Esophagus muscularis mucosa (tissue), 4 donors: Measurements from ENCODE around the gene PPY. TPM values are rescaled to one million over a fixed set of nuclear protein-coding genes. Genes with fewer than 3 reads are reported as not detected.

Experiments
- DNase-seq: peaks from one replicate; pipeline ENCODE4 v3.0.0-alpha.2; 2017; ENCODE audit errors: extremely low spot score
- H3K27ac ChIP-seq, 4 donors: fragments of 200-600 bp; sonication (generic); replicated peaks in 1 of 4; 1 replicate in 3 of 4; 2 replicates in 1 of 4; pipeline ENCODE4 v1.5.1; 2016 to 2019; ENCODE audit warnings: mild to moderate bottlenecking in 1 of 4
- H3K27me3 ChIP-seq, 4 donors: fragments of 200-600 bp; sonication (generic); one replicate each; pipeline versions ENCODE4 v1.5.1 to v1.6.0; 2016 to 2019
- H3K36me3 ChIP-seq, 4 donors: fragments of 200-600 bp; sonication (generic); one replicate each; pipeline ENCODE4 v1.5.1; 2016 to 2019
- H3K4me1 ChIP-seq, 4 donors: fragments of 200-600 bp; sonication (generic); one replicate each; pipeline ENCODE4 v1.5.1; 2016 to 2019
- H3K4me3 ChIP-seq, 4 donors: fragments of 200-600 bp; sonication (generic); 1 replicate in 2 of 4; 2 replicates in 2 of 4; pipeline ENCODE4 v1.5.1; 2016 to 2019; ENCODE audit warnings: mild to moderate bottlenecking in 4 of 4, moderate library complexity in 1 of 4
- H3K9me3 ChIP-seq, 4 donors: fragments of 200-600 bp; sonication (generic); 1 replicate in 3 of 4; 2 replicates in 1 of 4; pipeline ENCODE4 v1.5.1; 2016 to 2019
- CTCF ChIP-seq, 3 experiments: fragments of 200-600 bp in 2 of 3; fragments of 450-650 bp in 1 of 3; sonication (generic) in 2 of 3; IDR thresholded peaks; one replicate each; pipeline ENCODE4 v1.5.1; 2017 to 2019; ENCODE audit warnings: antibody characterized with exemption in 3 of 3, mild to moderate bottlenecking in 2 of 3, moderate library complexity in 1 of 3
- EP300 ChIP-seq: sonication (generic); formaldehyde crosslinking; IDR thresholded peaks from one replicate; pipeline ENCODE4 v1.6.1; 2017; ENCODE audit warnings: antibody characterized with exemption
- POLR2A ChIP-seq: fragments of 450-650 bp; IDR thresholded peaks from one replicate; pipeline ENCODE4 v1.6.1; 2017; ENCODE audit warnings: antibody characterized with exemption, moderate library complexity, mild to moderate bottlenecking, low read depth
- POLR2AphosphoS5 ChIP-seq, 2 donors: sonication (generic); formaldehyde crosslinking; IDR thresholded peaks; one replicate each; pipeline ENCODE4 v1.6.1; 2017; ENCODE audit warnings: antibody characterized with exemption in 2 of 2
- WGBS: methylation state at CpG from one replicate; pipeline ENCODE4 v1.1.5; 2018; 5-methylcytosine and 5-hydroxymethylcytosine counted together
- intact Hi-C: fragments of 100-400 bp; cut with DNase I; formaldehyde crosslinking; loops from one replicate; pipeline ENCODE4 v1.15.1; 2023
- total RNA-seq, 4 donors: library from RNA; depleted of rRNA; stranded (reverse); fragments of >200 nt; gene quantifications; one replicate each; pipeline versions ENCODE4 v1.1.0 to v1.2.1, GENCODE V29; 2016

The PPY gene
- total RNA-seq, 4 donors from 2014 or later = not detected

GRCh38 chr17:43907425-43907981 lies 34.8 kb downstream of the PPY start, which contains the start of gene MPP2:
MPP2 (minus strand) TSS chr17:43907536; CDS start chr17:43904460, 3,076 bp downstream.
- Histone ChIP-seq H3K36me3 (peaks cover 0 to 12% (median 6%) of the 10 kb centered on the region in 4 donors), H3K27ac (peak within 1 kb of the TSS; percentile 95 to 97 (median 96)), H3K9me3 (no peaks in the 10 kb centered on the region), H3K27me3 (peaks cover 0 to 24% (median 0%) of the 10 kb centered on the region in 4 donors), H3K4me3 (peak within 1 kb of the TSS; percentile 77 to 86 (median 86)), H3K4me1 (peaks cover 22 to 45% (median 38%) of the 10 kb centered on the region in 4 donors)
- 1% methylated on average over 23 of the region's 36 CpGs for WGBS
- peak; percentile 94 for DNase-seq
- intact Hi-C loops = loop anchor here (10.0 kb wide), 1 partner anchor 237 kb away; the partner anchor contains the start of gene HROB
- TF ChIP-seq CTCF (IDR thresholded peaks at IDR 0.05) = peak in 2 of 3 experiments; percentile 33 to 41
- TF ChIP-seq POLR2A = no peak
- TF ChIP-seq EP300 = no peak
- TF ChIP-seq POLR2AphosphoS5 (IDR thresholded peaks at IDR 0.05) = peak; percentile 78 to 80

- intact Hi-C loops = loop anchor here (10.0 kb wide), 1 partner anchor 238 kb away; the partner anchor contains the start of gene HROB
- WGBS = under 1% methylated on average over 14 of the region's 29 CpGs
- Histone ChIP-seq H3K4me1 (peaks cover 22 to 47% (median 38%) of the 10 kb centered on the region in 4 donors), H3K4me3 (peak overlapping the region; percentile 77 to 86 (median 86)), H3K27ac (peak overlapping the region; percentile 95 to 97 (median 96)), H3K27me3 (peaks cover 0 to 24% (median 0%) of the 10 kb centered on the region in 4 donors), H3K9me3 (no peaks in the 10 kb centered on the region), H3K36me3 (peaks cover 0 to 17% (median 6%) of the 10 kb centered on the region in 4 donors)
- DNase-seq = no peak
- TF ChIP-seq POLR2AphosphoS5 (IDR thresholded peaks at IDR 0.05) = no peak
- no peak for TF ChIP-seq POLR2A
- TF ChIP-seq EP300 = no peak
- TF ChIP-seq CTCF (IDR thresholded peaks at IDR 0.05) = no peak
Measured at GRCh38 chr17:43906951-43907424, 35.3 kb downstream of the PPY start.

GRCh38 chr17:43905985-43906852 lies 36.1 kb downstream of the PPY start:
- 8% methylated on average over 13 of the region's 37 CpGs for WGBS
- peaks cover 0 to 24% (median 0%) of the 10 kb centered on the region in 4 donors for H3K27me3 ChIP-seq
- peak overlapping the region; percentile 95 to 97 (median 96) for H3K27ac ChIP-seq
- peak overlapping the region; percentile 77 to 86 (median 86) for H3K4me3 ChIP-seq
- TF ChIP-seq CTCF (IDR thresholded peaks at IDR 0.05) (peak in 1 of 3 experiments; percentile 8), EP300 (no peak), POLR2AphosphoS5 (IDR thresholded peaks at IDR 0.05) (peak; percentile 47 to 64)
- H3K9me3 ChIP-seq = no peaks in the 10 kb centered on the region
- H3K36me3 ChIP-seq = peaks cover 0 to 19% (median 6%) of the 10 kb centered on the region in 4 donors
- intact Hi-C loops = loop anchor here (10.0 kb wide), 1 partner anchor 239 kb away; the partner anchor contains the start of gene HROB
- DNase-seq = peak; percentile 94
- H3K4me1 ChIP-seq = peaks cover 24 to 55% (median 42%) of the 10 kb centered on the region in 4 donors

GRCh38 chr17:43905400-43905984 lies 36.8 kb downstream of the PPY start:
- H3K27ac ChIP-seq = peak overlapping the region; percentile 95 to 97 (median 96)
- no peaks in the 10 kb centered on the region for H3K9me3 ChIP-seq
- intact Hi-C loops = loop anchor here (10.0 kb wide), 1 partner anchor 239 kb away; the partner anchor contains the start of gene HROB
- no peak for DNase-seq
- H3K4me3 ChIP-seq = peak overlapping the region; percentile 77 to 86 (median 86)
- peaks cover 31 to 62% (median 49%) of the 10 kb centered on the region in 4 donors for H3K4me1 ChIP-seq
- no peak for TF ChIP-seq EP300
- no peak for TF ChIP-seq CTCF (IDR thresholded peaks at IDR 0.05)
- no peak for TF ChIP-seq POLR2AphosphoS5 (IDR thresholded peaks at IDR 0.05)
- TF ChIP-seq POLR2A = no peak
- peaks cover 0 to 24% (median 0%) of the 10 kb centered on the region in 4 donors for H3K27me3 ChIP-seq
- WGBS = 37% methylated on average over 3 of the region's 3 CpGs
- H3K36me3 ChIP-seq = peaks cover 0 to 19% (median 6%) of the 10 kb centered on the region in 4 donors
